PC-9 (cell line): Measurements from ENCODE around the gene PHC2. TPM values are rescaled to one million over a fixed set of nuclear protein-coding genes. Genes with fewer than 3 reads are reported as not detected.

Source experiments
- BruUV-seq: library from RNA; stranded (reverse); fragments of 400-500 nt; replicated peaks from 2 replicates; lab custom pipeline; 2021; lab: Mats Ljungman, UMichigan
- CTCF ChIA-PET: fragments of 300-600 bp; sonication (Branson Sonifier 250); formaldehyde crosslinking; loops from one replicate; lab custom pipeline; 2022; ENCODE audit warnings: antibody characterized with exemption; lab: Charles Lee
- POLR2A ChIA-PET: fragments of 300-600 bp; sonication (Branson Sonifier 250); formaldehyde crosslinking; loops from one replicate; lab custom pipeline; 2022; ENCODE audit warnings: antibody characterized with exemption; ENCODE audit not compliant: unreplicated experiment; lab: Charles Lee
- DNase-seq, 2 experiments: peaks; one replicate each; pipeline versions ENCODE4 v3.0.0 to v3.0.0-alpha.2; 2015 to 2022; ENCODE audit warnings: mixed read lengths in 1 of 2
- H2AFZ ChIP-seq: fragments of 200-600 bp; sonication (generic); 2 replicates; pipeline ENCODE4 v1.8.1; 2017; ENCODE audit warnings: antibody characterized with exemption
- H3F3A ChIP-seq: fragments of 200-600 bp; sonication (generic); 2 replicates; pipeline ENCODE4 v1.8.1; 2017; ENCODE audit warnings: antibody characterized with exemption, mild to moderate bottlenecking, low read depth; ENCODE audit not compliant: insufficient read depth
- H3K27ac ChIP-seq: fragments of 200-600 bp; sonication (generic); 2 replicates; pipeline ENCODE4 v1.6.1; 2016; ENCODE audit warnings: mixed run types
- H3K27me3 ChIP-seq: fragments of 200-600 bp; sonication (generic); 2 replicates; pipeline ENCODE4 v1.6.1; 2016; ENCODE audit warnings: low read depth, mixed run types; ENCODE audit not compliant: insufficient read depth
- H3K36me3 ChIP-seq: fragments of 200-600 bp; sonication (generic); 2 replicates; pipeline ENCODE4 v1.6.1; 2016; ENCODE audit warnings: low read depth, mixed run types
- H3K4me1 ChIP-seq: fragments of 200-600 bp; sonication (generic); replicated peaks from 2 replicates; pipeline ENCODE4 v1.6.1; 2016; ENCODE audit warnings: mixed run types; ENCODE audit not compliant: insufficient read depth
- H3K4me2 ChIP-seq: fragments of 200-600 bp; sonication (generic); 2 replicates; pipeline ENCODE4 v1.6.1; 2017; ENCODE audit warnings: mixed run types
- H3K4me3 ChIP-seq: fragments of 200-600 bp; sonication (generic); 2 replicates; pipeline ENCODE4 v1.6.1; 2016; ENCODE audit warnings: mixed run types
- H3K79me2 ChIP-seq: fragments of 200-600 bp; sonication (generic); 2 replicates; pipeline ENCODE4 v1.6.1; 2017; ENCODE audit warnings: low read depth, mixed run types
- H3K9me2 ChIP-seq: fragments of 200-600 bp; sonication (generic); 2 replicates; pipeline ENCODE4 v1.8.1; 2017; ENCODE audit warnings: mild to moderate bottlenecking; ENCODE audit not compliant: insufficient read depth
- H3K9me3 ChIP-seq: fragments of 200-600 bp; sonication (generic); 2 replicates; pipeline ENCODE4 v1.8.1; 2016; ENCODE audit warnings: low read depth; ENCODE audit not compliant: insufficient read depth
- H4K20me1 ChIP-seq: fragments of 200-600 bp; sonication (generic); 2 replicates; pipeline ENCODE4 v1.8.1; 2017; ENCODE audit not compliant: insufficient read depth
- CTCF ChIP-seq: fragments of 200-600 bp; sonication (generic); conservative IDR thresholded peaks from 2 replicates; pipeline ENCODE4 v1.6.1; 2017; ENCODE audit warnings: mixed run types, antibody characterized with exemption, mild to moderate bottlenecking, moderate library complexity
- EZH2 ChIP-seq: fragments of 200-600 bp; sonication (generic); IDR thresholded peaks from 2 replicates; pipeline ENCODE4 v1.8.0; 2017; ENCODE audit warnings: antibody characterized with exemption, low read depth
- intact Hi-C: fragments of 100-400 bp; cut with micrococcal nuclease; formaldehyde crosslinking; loops from one replicate; pipeline ENCODE4 v1.10.0; 2022; ENCODE audit not compliant: unreplicated experiment
- total RNA-seq: library from RNA; stranded (reverse); gene quantifications from 2 replicates; pipeline ENCODE4 v1.2.3, GENCODE V29; 2021

Gene PHC2
- total RNA-seq, 1 experiment from 2014 or later, result 48.1 TPM

GRCh38 chr1:33331444-33332356, 99.2 kb downstream of the PHC2 start:
- Histone ChIP-seq H3K9me2 (no peaks in the 10 kb centered on the region), H3K36me3 (peaks cover 75% of the 10 kb centered on the region), H3K4me2 (no peak overlapping the region), H3K4me3 (no peak overlapping the region), H4K20me1 (peaks cover 73% of the 10 kb centered on the region), H3K9me3 (no peaks in the 10 kb centered on the region), H3F3A (peaks cover 48% of the 10 kb centered on the region), H3K27ac (no peak overlapping the region), H2AFZ (no peak overlapping the region), H3K27me3 (no peaks in the 10 kb centered on the region), H3K4me1 (0 out of 2 replicates have a peak, but pooled peaks cover 4% of the 10 kb centered on the region), H3K79me2 (peaks cover 48% of the 10 kb centered on the region)
- BruUV-seq, result no TSS peak
- ChIA-PET POLR2A (no interaction called here), CTCF (no interaction called here)
- no peak for TF ChIP-seq EZH2
- no peak for TF ChIP-seq CTCF
- DNase-seq, result no peak
- intact Hi-C loops, result no loop called here

- no peak overlapping the region for H3K27ac ChIP-seq
- H3K36me3 ChIP-seq, result peaks cover 81% of the 10 kb centered on the region
- intact Hi-C loops, result no loop called here
Measured at GRCh38 chr1:33330906-33331305, 100.0 kb downstream of the PHC2 start.

DNA sequence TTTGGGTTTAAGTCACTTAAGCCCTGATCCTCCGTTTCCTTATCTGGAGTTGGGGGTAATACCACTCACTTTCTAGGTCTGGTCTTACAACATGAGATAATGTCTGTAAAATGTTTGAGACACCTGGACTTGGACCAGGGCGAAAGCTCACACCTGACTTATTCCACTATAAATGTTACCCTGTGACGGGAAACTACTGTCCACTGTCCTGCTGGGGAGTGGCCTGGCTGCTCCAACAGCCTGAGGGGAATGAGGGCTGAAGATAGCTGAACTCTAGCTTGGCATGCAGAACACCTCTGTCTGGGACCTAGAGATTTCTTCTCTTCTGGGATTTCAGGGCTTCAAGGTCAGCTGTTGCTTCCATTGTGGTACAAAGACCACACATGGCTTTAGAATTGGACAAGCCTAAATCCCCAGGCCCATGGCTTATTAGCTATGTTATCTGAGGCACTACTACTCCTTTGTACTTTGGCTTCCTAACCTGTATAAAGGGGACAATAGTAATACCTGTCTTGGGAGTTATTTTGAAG, 100.5 kb downstream of the PHC2 start:
- no TSS peak for BruUV-seq
- H3K27me3 ChIP-seq, result no peaks in the 10 kb centered on the region
- H4K20me1 ChIP-seq, result peaks cover 72% of the 10 kb centered on the region
- H3K4me1 ChIP-seq, result 0 out of 2 replicates have a peak, but pooled peaks cover 4% of the 10 kb centered on the region
- ChIA-PET POLR2A (no interaction called here), CTCF (no interaction called here)
- no peaks in the 10 kb centered on the region for H3K9me2 ChIP-seq
- H2AFZ ChIP-seq, result no peak overlapping the region
- DNase-seq, result no peak
- no peaks in the 10 kb centered on the region for H3K9me3 ChIP-seq
- no peak overlapping the region for H3K27ac ChIP-seq
- no peak overlapping the region for H3K4me2 ChIP-seq
- H3K36me3 ChIP-seq, result peaks cover 86% of the 10 kb centered on the region
- intact Hi-C loops, result no loop called here
- H3K4me3 ChIP-seq, result no peak overlapping the region
- peaks cover 35% of the 10 kb centered on the region for H3K79me2 ChIP-seq
- peaks cover 52% of the 10 kb centered on the region for H3F3A ChIP-seq
- TF ChIP-seq CTCF (no peak), EZH2 (no peak)

More at GRCh38 chr1:33330906-33331305, 100.0 kb downstream of the PHC2 start:
- ChIA-PET POLR2A (no interaction called here), CTCF (no interaction called here)
- Histone ChIP-seq H4K20me1 (peaks cover 73% of the 10 kb centered on the region), H3K4me1 (0 out of 2 replicates have a peak, but pooled peaks cover 4% of the 10 kb centered on the region), H3K4me3 (no peak overlapping the region), H3K4me2 (no peak overlapping the region), H3F3A (peaks cover 47% of the 10 kb centered on the region), H3K27me3 (no peaks in the 10 kb centered on the region), H3K79me2 (peaks cover 40% of the 10 kb centered on the region), H3K9me3 (no peaks in the 10 kb centered on the region), H2AFZ (no peak overlapping the region), H3K9me2 (no peaks in the 10 kb centered on the region)
- DNase-seq, result no peak
- BruUV-seq, result no TSS peak
- TF ChIP-seq EZH2 (no peak), CTCF (no peak)
